ENCODE data around the gene PRKG2. TPM values are rescaled to one million over a fixed set of nuclear protein-coding genes. Genes with fewer than 3 reads are reported as not detected.

The PRKG2 gene
- total RNA-seq, 4 donors from 2014 or later = 0.20 TPM; not detected in 3

DNA sequence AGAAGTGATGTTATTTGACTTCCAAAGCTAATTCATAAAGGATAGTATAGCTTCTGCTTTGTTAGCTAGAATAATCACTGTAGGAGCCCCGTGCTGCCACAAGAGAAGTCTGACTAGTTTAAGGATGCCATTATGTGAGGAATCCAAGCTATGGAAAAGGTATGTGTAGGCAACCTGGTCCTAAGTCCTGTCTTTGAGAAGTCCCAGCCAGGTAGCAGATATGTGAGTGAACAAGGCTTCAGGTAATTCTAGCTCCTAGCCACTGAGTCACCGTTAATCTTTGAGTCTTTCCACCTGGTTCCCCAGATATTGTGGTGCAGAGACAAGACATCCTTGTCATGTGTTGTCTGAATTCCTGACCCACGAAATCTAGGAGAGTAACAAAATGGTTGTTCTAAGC is 129.0 kb downstream of the PRKG2 start:
- intact Hi-C loops (cut with DNase I; ENCODE audit: low total_unique reads) = no loop called here
- Histone ChIP-seq H3K9me3 (no peaks in the 10 kb centered on the region), H3K4me3 (no peak overlapping the region), H3K27me3 (no peaks in the 10 kb centered on the region), H3K4me1 (no peaks in the 10 kb centered on the region), H3K36me3 (no peaks in the 10 kb centered on the region), H3K27ac (no peak overlapping the region)
- TF ChIP-seq, protein P1, sequence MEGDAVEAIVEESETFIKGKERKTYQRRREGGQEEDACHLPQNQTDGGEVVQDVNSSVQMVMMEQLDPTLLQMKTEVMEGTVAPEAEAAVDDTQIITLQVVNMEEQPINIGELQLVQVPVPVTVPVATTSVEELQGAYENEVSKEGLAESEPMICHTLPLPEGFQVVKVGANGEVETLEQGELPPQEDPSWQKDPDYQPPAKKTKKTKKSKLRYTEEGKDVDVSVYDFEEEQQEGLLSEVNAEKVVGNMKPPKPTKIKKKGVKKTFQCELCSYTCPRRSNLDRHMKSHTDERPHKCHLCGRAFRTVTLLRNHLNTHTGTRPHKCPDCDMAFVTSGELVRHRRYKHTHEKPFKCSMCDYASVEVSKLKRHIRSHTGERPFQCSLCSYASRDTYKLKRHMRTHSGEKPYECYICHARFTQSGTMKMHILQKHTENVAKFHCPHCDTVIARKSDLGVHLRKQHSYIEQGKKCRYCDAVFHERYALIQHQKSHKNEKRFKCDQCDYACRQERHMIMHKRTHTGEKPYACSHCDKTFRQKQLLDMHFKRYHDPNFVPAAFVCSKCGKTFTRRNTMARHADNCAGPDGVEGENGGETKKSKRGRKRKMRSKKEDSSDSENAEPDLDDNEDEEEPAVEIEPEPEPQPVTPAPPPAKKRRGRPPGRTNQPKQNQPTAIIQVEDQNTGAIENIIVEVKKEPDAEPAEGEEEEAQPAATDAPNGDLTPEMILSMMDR (IDR thresholded peaks at IDR 0.05 in 4 of 5, conservative IDR thresholded peaks at IDR 0.05 in 1 of 5) = no peak
- TF ChIP-seq POLR2A (IDR thresholded peaks at IDR 0.05) = no peak
- ATAC-seq (no peak), DNase-seq (no peak)
- in situ Hi-C loops (cut with MboI; ENCODE audit: low sequenced_read_pairs in 4 of 4) = no loop called here

DNA sequence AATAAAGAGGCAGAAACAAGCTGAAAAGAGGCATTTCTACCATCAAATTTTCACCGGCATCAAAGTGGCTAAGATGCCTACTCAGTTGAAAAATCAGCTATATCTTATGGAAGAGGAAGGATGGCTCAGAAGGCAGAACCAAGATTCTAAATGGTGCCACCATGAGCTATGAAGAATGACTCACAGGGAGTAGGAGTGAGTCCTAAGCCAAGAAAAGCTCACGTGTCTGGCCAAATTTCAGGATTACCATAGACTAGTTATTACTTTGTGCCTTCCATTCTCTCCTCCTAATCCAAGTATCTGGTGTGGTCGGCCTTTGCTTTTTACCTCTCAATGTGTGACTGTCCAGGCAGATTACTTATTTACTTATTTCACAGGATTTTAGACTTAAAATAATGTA is 129.7 kb downstream of the PRKG2 start:
- no peak overlapping the region for H3K27ac ChIP-seq
- H3K27me3 ChIP-seq = no peaks in the 10 kb centered on the region
- in situ Hi-C loops (cut with MboI; ENCODE audit: low sequenced_read_pairs in 4 of 4) (no loop called here), intact Hi-C loops (cut with DNase I; ENCODE audit: low total_unique reads) (no loop called here)
- ATAC-seq = no peak
- TF ChIP-seq POLR2A (IDR thresholded peaks at IDR 0.05) = no peak
- TF ChIP-seq, protein P1 (IDR thresholded peaks at IDR 0.05 in 4 of 5, conservative IDR thresholded peaks at IDR 0.05 in 1 of 5) = no peak
- no peaks in the 10 kb centered on the region for H3K4me1 ChIP-seq
- no peaks in the 10 kb centered on the region for H3K36me3 ChIP-seq
- DNase-seq = no peak
- H3K9me3 ChIP-seq = no peaks in the 10 kb centered on the region
- H3K4me3 ChIP-seq = no peak overlapping the region

DNA sequence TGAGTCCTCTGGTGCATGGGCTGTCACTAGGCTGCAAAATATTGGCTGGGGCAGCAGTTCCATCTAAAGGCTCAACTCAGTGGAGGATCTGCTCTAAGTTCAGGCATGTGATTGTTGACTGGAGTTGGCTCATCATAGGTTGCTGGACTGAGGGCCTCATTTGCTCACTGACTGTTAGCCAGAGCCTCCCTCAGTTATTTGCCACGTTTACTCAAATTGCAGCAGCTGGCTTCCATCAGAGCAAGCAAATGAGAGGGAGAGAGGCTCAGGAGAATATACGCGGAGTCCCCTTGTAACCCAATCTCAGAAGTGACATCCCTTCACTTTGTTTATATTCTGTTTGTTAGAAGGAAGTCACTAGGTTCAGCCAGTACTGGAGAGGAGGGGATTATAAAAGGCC is 130.4 kb downstream of the PRKG2 start:
- H3K9me3 ChIP-seq = no peaks in the 10 kb centered on the region
- no peak for ATAC-seq
- no peak overlapping the region for H3K27ac ChIP-seq
- in situ Hi-C loops (cut with MboI; ENCODE audit: low sequenced_read_pairs in 4 of 4) = no loop called here
- H3K4me3 ChIP-seq = no peak overlapping the region
- no peaks in the 10 kb centered on the region for H3K4me1 ChIP-seq
- no peaks in the 10 kb centered on the region for H3K27me3 ChIP-seq
- H3K36me3 ChIP-seq = no peaks in the 10 kb centered on the region
- DNase-seq = no peak
- TF ChIP-seq, protein P1 (IDR thresholded peaks at IDR 0.05 in 4 of 5, conservative IDR thresholded peaks at IDR 0.05 in 1 of 5) = no peak
- no peak for TF ChIP-seq POLR2A (IDR thresholded peaks at IDR 0.05)
- intact Hi-C loops (cut with DNase I; ENCODE audit: low total_unique reads) = no loop called here

DNA sequence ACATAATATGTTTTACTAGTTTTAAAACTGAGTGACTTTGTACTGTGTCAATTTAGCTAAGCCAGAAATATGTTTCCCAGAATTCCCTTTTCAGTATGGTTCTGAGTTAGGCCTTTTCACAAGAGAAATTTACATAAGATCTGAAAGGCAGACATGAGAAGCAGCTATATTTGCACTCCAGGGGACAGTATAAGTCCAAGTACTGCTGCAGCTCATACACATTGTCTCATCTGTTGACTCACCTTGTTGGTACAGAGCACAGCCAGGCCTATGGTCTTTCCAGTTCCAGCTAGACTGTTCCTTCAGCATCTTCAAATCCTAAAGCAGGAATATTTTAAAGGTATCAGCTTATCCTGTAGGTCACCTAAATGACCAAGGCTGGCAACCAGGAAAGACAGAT is 131.0 kb downstream of the PRKG2 start:
- intact Hi-C loops (cut with DNase I; ENCODE audit: low total_unique reads) (no loop called here), in situ Hi-C loops (cut with MboI; ENCODE audit: low sequenced_read_pairs in 4 of 4) (no loop called here)
- Histone ChIP-seq H3K4me1 (no peaks in the 10 kb centered on the region), H3K27ac (no peak overlapping the region), H3K27me3 (no peaks in the 10 kb centered on the region), H3K4me3 (no peak overlapping the region), H3K9me3 (no peaks in the 10 kb centered on the region), H3K36me3 (no peaks in the 10 kb centered on the region)
- TF ChIP-seq, protein P1 (IDR thresholded peaks at IDR 0.05 in 4 of 5, conservative IDR thresholded peaks at IDR 0.05 in 1 of 5) = no peak
- no peak for TF ChIP-seq POLR2A (IDR thresholded peaks at IDR 0.05)
- ATAC-seq = no peak
- no peak for DNase-seq

DNA sequence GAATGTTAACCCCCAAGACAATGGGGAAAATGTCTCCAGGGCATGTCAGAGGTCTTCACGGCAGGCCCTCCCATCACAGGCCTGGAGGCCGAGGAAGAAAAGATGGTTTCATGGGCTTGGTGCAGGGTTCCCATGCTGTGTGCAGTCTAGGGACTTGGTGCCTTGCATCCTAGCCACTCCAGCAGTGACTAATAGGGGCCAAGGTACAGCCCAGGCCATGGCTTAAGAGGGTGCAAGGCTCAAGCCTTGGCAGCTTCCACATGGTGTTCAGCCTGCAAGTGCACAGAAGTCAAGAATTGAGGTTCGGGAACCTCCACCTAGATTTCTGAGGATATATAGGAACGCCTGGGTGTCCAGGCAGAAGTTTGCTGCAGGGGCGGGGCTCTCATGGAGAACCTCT is 133.9 kb downstream of the PRKG2 start:
- no peak for TF ChIP-seq POLR2A (IDR thresholded peaks at IDR 0.05)
- TF ChIP-seq, protein P1 (IDR thresholded peaks at IDR 0.05 in 4 of 5, conservative IDR thresholded peaks at IDR 0.05 in 1 of 5) = no peak
- intact Hi-C loops (cut with DNase I; ENCODE audit: low total_unique reads) = no loop called here
- no peak for DNase-seq
- Histone ChIP-seq H3K4me1 (no peaks in the 10 kb centered on the region), H3K27me3 (no peaks in the 10 kb centered on the region), H3K27ac (no peak overlapping the region), H3K4me3 (no peak overlapping the region), H3K9me3 (no peaks in the 10 kb centered on the region), H3K36me3 (no peaks in the 10 kb centered on the region)
- in situ Hi-C loops (cut with MboI; ENCODE audit: low sequenced_read_pairs in 4 of 4) = no loop called here
- no peak for ATAC-seq
